Stimulated activated CD8-positive, alpha-beta memory T cell treated with anti-CD3 and anti-CD28 coated beads, Interleukin-15, amount 100 ng/mL, for 48 hours (primary cell): Measurements from ENCODE around the gene PELI1.

Source experiments
- DNase-seq, 2 donors: peaks; one replicate each; pipeline ENCODE4 v3.0.0-alpha.2; 2020; ENCODE audit warnings: low read depth in 2 of 2

PELI1 gene

GRCh38 chr2:64157792-64158191, 13.6 kb upstream of the PELI1 start:
- no peak for DNase-seq

GRCh38 chr2:64153811-64154210, 9.6 kb upstream of the PELI1 start:
- no peak for DNase-seq

- no peak for DNase-seq
These were observed 7.3 kb upstream of the PELI1 start for GRCh38 chr2:64151476-64151875.

- no peak for DNase-seq
These were observed 1.5 kb upstream of the PELI1 start for GRCh38 chr2:64145714-64146113.

GRCh38 chr2:64145119-64145518, 899 bp upstream of the PELI1 start:
- DNase-seq, result no peak

GRCh38 chr2:64143169-64144056, 807 bp downstream of the PELI1 start:
- DNase-seq, result no peak

- no peak for DNase-seq
These were observed 1.5 kb downstream of the PELI1 start for GRCh38 chr2:64142741-64143168.

- no peak for DNase-seq
These were observed 2.4 kb downstream of the PELI1 start for GRCh38 chr2:64141674-64142405.

GRCh38 chr2:64140665-64141200, 3.5 kb downstream of the PELI1 start:
- DNase-seq, result no peak

- no peak for DNase-seq
These were observed 4.3 kb downstream of the PELI1 start for GRCh38 chr2:64139956-64140355.

- DNase-seq, result no peak
These were observed 6.2 kb downstream of the PELI1 start for GRCh38 chr2:64137996-64138395.

- DNase-seq, result no peak
These were observed 6.7 kb downstream of the PELI1 start for GRCh38 chr2:64137567-64137966.

- DNase-seq, result no peak
These were observed 8.8 kb downstream of the PELI1 start for GRCh38 chr2:64135421-64135820.

- no peak for DNase-seq
These were observed 9.4 kb downstream of the PELI1 start for GRCh38 chr2:64134813-64135212.

- no peak for DNase-seq
These were observed 10.4 kb downstream of the PELI1 start for GRCh38 chr2:64133828-64134227.

- DNase-seq, result no peak
These were observed 10.9 kb downstream of the PELI1 start for GRCh38 chr2:64133354-64133753.

GRCh38 chr2:64130333-64130732, 13.9 kb downstream of the PELI1 start:
- DNase-seq, result no peak

- no peak for DNase-seq
These were observed 15.3 kb downstream of the PELI1 start for GRCh38 chr2:64128943-64129391.

GRCh38 chr2:64128406-64128805, 15.8 kb downstream of the PELI1 start:
- no peak for DNase-seq

GRCh38 chr2:64127119-64127518, 17.1 kb downstream of the PELI1 start:
- no peak for DNase-seq

GRCh38 chr2:64126601-64127000, 17.6 kb downstream of the PELI1 start:
- DNase-seq, result no peak

- DNase-seq, result no peak
These were observed 19.6 kb downstream of the PELI1 start for GRCh38 chr2:64124571-64124970.

GRCh38 chr2:64124168-64124567, 20.1 kb downstream of the PELI1 start:
- DNase-seq, result no peak
